ENCODE results near the gene HOXA3.

The HOXA3 gene

GRCh38 chr7:27093184-27093895, 59.0 kb downstream of the HOXA3 start:
- DNase-seq (ENCODE audit: low read depth) = no peak
- no peak overlapping the region for H3K4me3 ChIP-seq (ENCODE audit: low read depth, low read length)
- no peak for TF ChIP-seq MYC (IDR thresholded peaks at IDR 0.05; ENCODE audit: low read depth, low read length)
- TF ChIP-seq POLR2A (IDR thresholded peaks at IDR 0.05; ENCODE audit: extremely low read depth, insufficient read length) = no peak
- TF ChIP-seq CTCF (IDR thresholded peaks at IDR 0.05; ENCODE audit: low read depth, low read length) = no peak
- TF ChIP-seq, protein P1, sequence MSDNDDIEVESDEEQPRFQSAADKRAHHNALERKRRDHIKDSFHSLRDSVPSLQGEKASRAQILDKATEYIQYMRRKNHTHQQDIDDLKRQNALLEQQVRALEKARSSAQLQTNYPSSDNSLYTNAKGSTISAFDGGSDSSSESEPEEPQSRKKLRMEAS (IDR thresholded peaks at IDR 0.05; ENCODE audit: low read depth, low read length) = no peak

- no peak for DNase-seq (ENCODE audit: low read depth)
- TF ChIP-seq, protein P1 (IDR thresholded peaks at IDR 0.05; ENCODE audit: low read depth, low read length) = no peak
- no peak for TF ChIP-seq POLR2A (IDR thresholded peaks at IDR 0.05; ENCODE audit: extremely low read depth, insufficient read length)
- no peak for TF ChIP-seq CTCF (IDR thresholded peaks at IDR 0.05; ENCODE audit: low read depth, low read length)
- no peak for TF ChIP-seq MYC (IDR thresholded peaks at IDR 0.05; ENCODE audit: low read depth, low read length)
- no peak overlapping the region for H3K4me3 ChIP-seq (ENCODE audit: low read depth, low read length)
Measured at GRCh38 chr7:27092819-27093110, 59.6 kb downstream of the HOXA3 start.

- no peak for TF ChIP-seq CTCF (IDR thresholded peaks at IDR 0.05; ENCODE audit: low read depth, low read length)
- TF ChIP-seq POLR2A (IDR thresholded peaks at IDR 0.05; ENCODE audit: extremely low read depth, insufficient read length) = no peak
- TF ChIP-seq MYC (IDR thresholded peaks at IDR 0.05; ENCODE audit: low read depth, low read length) = no peak
- TF ChIP-seq, protein P1 (IDR thresholded peaks at IDR 0.05; ENCODE audit: low read depth, low read length) = no peak
- no peak for DNase-seq (ENCODE audit: low read depth)
- H3K4me3 ChIP-seq (ENCODE audit: low read depth, low read length) = no peak overlapping the region
Measured at GRCh38 chr7:27091941-27092818, 60.2 kb downstream of the HOXA3 start.

GRCh38 chr7:27091105-27091504, 61.3 kb downstream of the HOXA3 start:
- H3K4me3 ChIP-seq (ENCODE audit: low read depth, low read length) = no peak overlapping the region
- TF ChIP-seq CTCF (IDR thresholded peaks at IDR 0.05; ENCODE audit: low read depth, low read length) = no peak
- TF ChIP-seq, protein P1 (IDR thresholded peaks at IDR 0.05; ENCODE audit: low read depth, low read length) = no peak
- TF ChIP-seq MYC (IDR thresholded peaks at IDR 0.05; ENCODE audit: low read depth, low read length) = no peak
- DNase-seq (ENCODE audit: low read depth) = no peak

DNA sequence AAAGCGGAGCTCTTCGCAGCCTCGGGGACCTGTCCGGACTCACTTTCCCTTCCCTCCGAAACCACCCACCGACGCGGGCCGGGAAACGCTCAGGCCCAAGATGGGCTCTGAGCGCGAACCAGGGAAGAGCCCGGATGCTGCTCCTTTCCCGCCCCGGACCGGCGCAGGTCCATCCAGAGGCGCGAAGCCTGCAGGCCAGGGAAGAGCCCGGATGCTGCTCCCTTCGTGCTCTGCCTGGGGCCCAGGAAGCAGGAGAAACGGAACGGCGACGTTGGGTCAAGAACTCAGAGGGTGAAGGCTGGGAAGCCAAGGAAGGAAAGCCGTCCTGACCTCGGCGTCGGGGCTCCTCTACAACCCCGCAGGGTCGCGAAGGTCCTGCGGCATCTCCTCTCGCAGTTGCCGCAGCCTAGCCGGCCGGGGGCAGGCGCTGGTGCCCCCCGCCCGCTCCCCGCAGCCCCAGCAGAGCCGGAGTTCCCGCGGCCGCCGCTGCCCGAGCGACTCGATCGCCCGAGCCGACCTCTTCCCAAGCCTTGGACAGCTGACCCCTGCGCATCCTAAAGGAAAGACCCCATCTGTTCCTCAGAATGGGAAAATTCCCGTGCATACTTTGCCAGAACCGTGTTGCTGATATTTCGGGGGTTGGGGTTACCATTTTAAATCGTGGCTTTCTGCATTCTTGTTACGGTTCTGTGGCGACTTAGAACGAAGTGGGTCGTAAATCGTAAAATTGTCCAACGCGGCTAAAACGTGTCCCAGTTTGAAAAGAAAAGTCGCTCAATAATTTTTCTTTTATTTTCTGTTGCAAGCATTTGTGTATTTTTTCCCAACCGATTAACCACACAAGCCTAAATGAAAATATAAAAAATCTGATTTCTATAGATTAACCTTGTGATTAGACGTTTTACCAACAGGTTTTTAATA, 64.1 kb downstream of the HOXA3 start:
- no peak for DNase-seq (ENCODE audit: low read depth)
- TF ChIP-seq POLR2A (IDR thresholded peaks at IDR 0.05; ENCODE audit: extremely low read depth, insufficient read length) (no peak), CTCF (IDR thresholded peaks at IDR 0.05; ENCODE audit: low read depth, low read length) (no peak), MYC (IDR thresholded peaks at IDR 0.05; ENCODE audit: low read depth, low read length) (no peak)
- TF ChIP-seq, protein P1 (IDR thresholded peaks at IDR 0.05; ENCODE audit: low read depth, low read length) = no peak
- no peak overlapping the region for H3K4me3 ChIP-seq (ENCODE audit: low read depth, low read length)

Measured in NB4 (cell line).